Neural cell (in vitro differentiated cells): ENCODE data around the gene PLEKHM3. TPM values are rescaled to one million over a fixed set of nuclear protein-coding genes. Genes with fewer than 3 reads are reported as not detected.

Source experiments
- H2AFZ ChIP-seq: fragments of 200-600, 300-800 bp; sonication (generic), shearing (Covaris generic); 2 replicates; pipeline ENCODE4 v1.6.0; 2014; ENCODE audit warnings: low read depth, mild to moderate bottlenecking, antibody characterized with exemption, low read length, moderate library complexity
- H3F3A ChIP-seq: fragments of 200-600 bp; shearing (Covaris generic); 2 replicates; pipeline ENCODE4 v1.6.1; 2016; ENCODE audit warnings: mild to moderate bottlenecking, moderate library complexity, mixed read lengths, antibody characterized with exemption, low read length; ENCODE audit not compliant: insufficient read depth, poor library complexity, severe bottlenecking
- H3K27ac ChIP-seq: fragments of 200-600, 300-800 bp; sonication (generic), shearing (Covaris generic); 2 replicates; pipeline ENCODE4 v1.5.1; 2014; ENCODE audit warnings: mild to moderate bottlenecking, low read length, moderate library complexity
- H3K27me3 ChIP-seq: fragments of 300-800, 200-600 bp; sonication (generic), shearing (Covaris generic); 2 replicates; pipeline ENCODE4 v1.6.0; 2014; ENCODE audit warnings: mild to moderate bottlenecking, low read depth, low read length, moderate library complexity; ENCODE audit not compliant: insufficient read depth
- H3K36me3 ChIP-seq: fragments of 300-800, 200-600 bp; sonication (generic), shearing (Covaris generic); 2 replicates; pipeline ENCODE4 v1.5.1; 2014; ENCODE audit warnings: mild to moderate bottlenecking, antibody characterized with exemption, low read length, moderate library complexity; ENCODE audit not compliant: insufficient read depth
- H3K4me2 ChIP-seq: fragments of 300-800, 200-600 bp; sonication (generic), shearing (Covaris generic); 2 replicates; pipeline ENCODE4 v1.6.0; 2014; ENCODE audit warnings: mild to moderate bottlenecking, low read length
- H3K4me3 ChIP-seq: fragments of 300-800, 200-600 bp; sonication (generic), shearing (Covaris generic); 2 replicates; pipeline ENCODE4 v1.5.1; 2014; ENCODE audit warnings: mild to moderate bottlenecking, low read length, moderate library complexity
- H3K79me2 ChIP-seq: fragments of 200-600 bp; shearing (Covaris generic); replicated peaks from 2 replicates; pipeline ENCODE4 v1.6.0; 2014; ENCODE audit warnings: mild to moderate bottlenecking, low read length, moderate library complexity; ENCODE audit not compliant: insufficient read depth
- H3K9ac ChIP-seq: fragments of 300-800, 200-600 bp; sonication (generic), shearing (Covaris generic); 2 replicates; pipeline ENCODE4 v1.6.1; 2016; ENCODE audit warnings: mild to moderate bottlenecking, low read length, mixed read lengths
- H3K9me2 ChIP-seq: fragments of 200-600 bp; shearing (Covaris generic); 2 replicates; pipeline ENCODE4 v1.6.1; 2016; ENCODE audit warnings: mild to moderate bottlenecking, low read length, mixed read lengths; ENCODE audit not compliant: insufficient read depth
- H3K9me3 ChIP-seq: fragments of 200-600, 300-800 bp; sonication (generic), shearing (Covaris generic); 2 replicates; pipeline ENCODE4 v1.6.1; 2016; ENCODE audit warnings: mild to moderate bottlenecking, mixed run types, low read length, moderate library complexity, mixed read lengths
- H4K20me1 ChIP-seq: fragments of 200-600 bp; shearing (Covaris generic); 2 replicates; pipeline ENCODE4 v1.6.1; 2016; ENCODE audit warnings: mild to moderate bottlenecking, mixed run types; ENCODE audit not compliant: insufficient read depth
- EP300 ChIP-seq: fragments of 450-650 bp; conservative IDR thresholded peaks from 2 replicates; pipeline ENCODE4 v1.6.1; 2014; ENCODE audit warnings: antibody characterized with exemption, mild to moderate bottlenecking, moderate library complexity; ENCODE audit not compliant: poor library complexity, severe bottlenecking
- EZH2 ChIP-seq: fragments of 200-600, 300-800 bp; shearing (Covaris generic), sonication (generic); IDR thresholded peaks from 2 replicates; pipeline ENCODE4 v1.6.1; 2014; ENCODE audit warnings: antibody characterized with exemption, low read length, borderline replicate concordance, mild to moderate bottlenecking; ENCODE audit not compliant: insufficient read depth, poor library complexity, severe bottlenecking
- MXI1 ChIP-seq: fragments of 450-650 bp; conservative IDR thresholded peaks from 2 replicates; pipeline ENCODE4 v1.6.1; 2014; ENCODE audit warnings: antibody characterized with exemption, mild to moderate bottlenecking; ENCODE audit not compliant: poor library complexity, severe bottlenecking
- POLR2AphosphoS5 ChIP-seq: IDR thresholded peaks from 2 replicates; pipeline ENCODE4 v1.6.1; 2012
- RAD21 ChIP-seq: fragments of 450-650 bp; conservative IDR thresholded peaks from 2 replicates; pipeline ENCODE4 v1.6.1; 2014; ENCODE audit warnings: antibody characterized with exemption, mild to moderate bottlenecking, moderate library complexity
- SMC3 ChIP-seq: fragments of 450-650 bp; conservative IDR thresholded peaks from 2 replicates; pipeline ENCODE4 v1.6.1; 2014; ENCODE audit warnings: antibody characterized with exemption, mild to moderate bottlenecking, moderate library complexity; ENCODE audit not compliant: poor library complexity
- TAF1 ChIP-seq: IDR thresholded peaks from 2 replicates; pipeline ENCODE4 v1.6.1; 2012; ENCODE audit warnings: low read depth
- polyA plus RNA-seq: library from polyadenylated mRNA; depleted of rRNA; stranded (reverse); fragments of >200 nt; gene quantifications from 2 replicates; pipeline ENCODE4 v1.2.3, GENCODE V29; 2014
- TF ChIP-seq, protein P1 (sequence below): fragments of 450-650 bp; IDR thresholded peaks from 2 replicates; pipeline ENCODE4 v1.5.1; 2014; ENCODE audit warnings: antibody characterized with exemption, mild to moderate bottlenecking, moderate library complexity; ENCODE audit not compliant: poor library complexity, severe bottlenecking
- TF ChIP-seq, protein P2 (sequence below): IDR thresholded peaks from 2 replicates; pipeline ENCODE4 v1.6.1; 2012; ENCODE audit warnings: borderline replicate concordance

The PLEKHM3 gene
- polyA plus RNA-seq, 1 donor from 2014 or later: 13.4 TPM

DNA sequence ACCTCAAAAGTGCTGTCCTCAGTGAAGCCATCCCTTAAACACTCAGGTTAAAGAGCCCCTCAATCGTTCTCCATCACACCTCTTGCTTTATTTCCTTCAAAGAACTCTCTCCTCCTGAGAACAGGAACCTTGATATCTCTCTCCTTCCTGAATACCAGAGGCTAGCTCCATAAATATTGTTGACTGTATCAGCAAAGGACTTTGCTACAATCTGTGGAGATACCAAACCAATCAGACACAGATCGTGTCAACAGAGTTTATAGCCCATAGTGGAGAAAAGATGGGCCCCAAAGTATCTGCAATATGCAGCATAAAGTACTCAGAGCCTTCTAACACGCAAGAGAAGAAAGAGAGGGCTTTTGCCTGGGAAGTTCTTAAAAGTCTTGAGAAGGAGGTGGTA lies 36.4 kb downstream of the PLEKHM3 start:
- no peaks in the 10 kb centered on the region for H3K9me3 ChIP-seq
- H3K27me3 ChIP-seq: no peaks in the 10 kb centered on the region
- no peaks in the 10 kb centered on the region for H3K9me2 ChIP-seq
- TF ChIP-seq POLR2AphosphoS5 (no peak), EP300 (no peak), TAF1 (no peak), SMC3 (no peak), RAD21 (no peak), MXI1 (no peak), EZH2 (no peak)
- TF ChIP-seq, protein P1, sequence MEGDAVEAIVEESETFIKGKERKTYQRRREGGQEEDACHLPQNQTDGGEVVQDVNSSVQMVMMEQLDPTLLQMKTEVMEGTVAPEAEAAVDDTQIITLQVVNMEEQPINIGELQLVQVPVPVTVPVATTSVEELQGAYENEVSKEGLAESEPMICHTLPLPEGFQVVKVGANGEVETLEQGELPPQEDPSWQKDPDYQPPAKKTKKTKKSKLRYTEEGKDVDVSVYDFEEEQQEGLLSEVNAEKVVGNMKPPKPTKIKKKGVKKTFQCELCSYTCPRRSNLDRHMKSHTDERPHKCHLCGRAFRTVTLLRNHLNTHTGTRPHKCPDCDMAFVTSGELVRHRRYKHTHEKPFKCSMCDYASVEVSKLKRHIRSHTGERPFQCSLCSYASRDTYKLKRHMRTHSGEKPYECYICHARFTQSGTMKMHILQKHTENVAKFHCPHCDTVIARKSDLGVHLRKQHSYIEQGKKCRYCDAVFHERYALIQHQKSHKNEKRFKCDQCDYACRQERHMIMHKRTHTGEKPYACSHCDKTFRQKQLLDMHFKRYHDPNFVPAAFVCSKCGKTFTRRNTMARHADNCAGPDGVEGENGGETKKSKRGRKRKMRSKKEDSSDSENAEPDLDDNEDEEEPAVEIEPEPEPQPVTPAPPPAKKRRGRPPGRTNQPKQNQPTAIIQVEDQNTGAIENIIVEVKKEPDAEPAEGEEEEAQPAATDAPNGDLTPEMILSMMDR: no peak
- TF ChIP-seq, protein P2, sequence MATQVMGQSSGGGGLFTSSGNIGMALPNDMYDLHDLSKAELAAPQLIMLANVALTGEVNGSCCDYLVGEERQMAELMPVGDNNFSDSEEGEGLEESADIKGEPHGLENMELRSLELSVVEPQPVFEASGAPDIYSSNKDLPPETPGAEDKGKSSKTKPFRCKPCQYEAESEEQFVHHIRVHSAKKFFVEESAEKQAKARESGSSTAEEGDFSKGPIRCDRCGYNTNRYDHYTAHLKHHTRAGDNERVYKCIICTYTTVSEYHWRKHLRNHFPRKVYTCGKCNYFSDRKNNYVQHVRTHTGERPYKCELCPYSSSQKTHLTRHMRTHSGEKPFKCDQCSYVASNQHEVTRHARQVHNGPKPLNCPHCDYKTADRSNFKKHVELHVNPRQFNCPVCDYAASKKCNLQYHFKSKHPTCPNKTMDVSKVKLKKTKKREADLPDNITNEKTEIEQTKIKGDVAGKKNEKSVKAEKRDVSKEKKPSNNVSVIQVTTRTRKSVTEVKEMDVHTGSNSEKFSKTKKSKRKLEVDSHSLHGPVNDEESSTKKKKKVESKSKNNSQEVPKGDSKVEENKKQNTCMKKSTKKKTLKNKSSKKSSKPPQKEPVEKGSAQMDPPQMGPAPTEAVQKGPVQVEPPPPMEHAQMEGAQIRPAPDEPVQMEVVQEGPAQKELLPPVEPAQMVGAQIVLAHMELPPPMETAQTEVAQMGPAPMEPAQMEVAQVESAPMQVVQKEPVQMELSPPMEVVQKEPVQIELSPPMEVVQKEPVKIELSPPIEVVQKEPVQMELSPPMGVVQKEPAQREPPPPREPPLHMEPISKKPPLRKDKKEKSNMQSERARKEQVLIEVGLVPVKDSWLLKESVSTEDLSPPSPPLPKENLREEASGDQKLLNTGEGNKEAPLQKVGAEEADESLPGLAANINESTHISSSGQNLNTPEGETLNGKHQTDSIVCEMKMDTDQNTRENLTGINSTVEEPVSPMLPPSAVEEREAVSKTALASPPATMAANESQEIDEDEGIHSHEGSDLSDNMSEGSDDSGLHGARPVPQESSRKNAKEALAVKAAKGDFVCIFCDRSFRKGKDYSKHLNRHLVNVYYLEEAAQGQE: no peak
- H3F3A ChIP-seq: no peaks in the 10 kb centered on the region
- H3K27ac ChIP-seq: no peak overlapping the region
- no peaks in the 10 kb centered on the region for H3K79me2 ChIP-seq
- no peaks in the 10 kb centered on the region for H3K36me3 ChIP-seq
- H3K4me3 ChIP-seq: no peak overlapping the region
- no peak overlapping the region for H2AFZ ChIP-seq
- no peak overlapping the region for H3K9ac ChIP-seq
- no peaks in the 10 kb centered on the region for H4K20me1 ChIP-seq
- no peak overlapping the region for H3K4me2 ChIP-seq

DNA sequence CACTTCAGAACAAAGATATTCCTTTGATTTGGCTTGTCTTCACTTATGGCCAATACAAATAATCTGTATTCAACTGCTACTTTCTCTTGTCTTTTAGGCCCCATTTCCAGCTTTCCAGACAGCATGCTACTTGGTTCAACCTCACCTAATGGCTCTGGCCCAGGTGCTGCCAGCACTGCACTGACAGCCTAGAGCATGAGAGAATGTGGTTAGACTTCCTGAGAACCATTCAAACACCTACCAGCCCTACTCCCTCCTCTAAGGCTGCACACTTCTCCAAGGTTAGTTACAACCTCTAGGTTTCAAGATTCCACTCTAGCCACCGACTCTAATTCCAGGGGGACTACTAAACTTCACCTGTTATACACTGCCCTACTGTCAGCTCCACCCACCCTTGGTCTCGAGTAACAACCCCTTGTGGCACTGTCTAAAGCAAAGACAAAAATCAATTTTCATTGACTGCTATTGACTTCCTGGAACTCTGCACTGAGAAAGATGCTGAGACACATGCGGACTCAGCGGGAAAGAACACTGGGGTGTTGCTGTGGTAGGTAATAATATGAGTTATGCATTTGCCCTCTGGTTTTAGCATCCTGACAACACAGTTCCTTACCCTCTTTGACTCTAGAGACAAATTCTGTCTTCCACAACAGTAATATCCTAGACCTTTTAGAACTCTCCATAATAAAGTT lies 38.2 kb downstream of the PLEKHM3 start:
- Histone ChIP-seq H3K36me3 (no peaks in the 10 kb centered on the region), H3K27me3 (no peaks in the 10 kb centered on the region), H3K79me2 (no peaks in the 10 kb centered on the region), H3F3A (no peaks in the 10 kb centered on the region), H3K9ac (no peak overlapping the region), H3K4me3 (no peak overlapping the region), H2AFZ (no peak overlapping the region), H4K20me1 (no peaks in the 10 kb centered on the region), H3K9me3 (no peaks in the 10 kb centered on the region), H3K27ac (no peak overlapping the region), H3K9me2 (no peaks in the 10 kb centered on the region), H3K4me2 (no peak overlapping the region)
- TF ChIP-seq RAD21: no peak
- TF ChIP-seq, protein P2: no peak
- no peak for TF ChIP-seq TAF1
- TF ChIP-seq POLR2AphosphoS5: no peak
- no peak for TF ChIP-seq EP300
- TF ChIP-seq EZH2: no peak
- TF ChIP-seq SMC3: no peak
- no peak for TF ChIP-seq MXI1
- TF ChIP-seq, protein P1: no peak
